ENCODE measurements around the gene TNRC6C.
A peak's percentile ranks its signal among the peaks of the same experiment; 100 is the strongest.

Gene TNRC6C

GRCh38 chr17:78132767-78133178 lies 174.3 kb downstream of the TNRC6C start:
- no peak for ATAC-seq
- TF ChIP-seq ARNTL (CRISPR knock-in tag; IDR thresholded peaks at IDR 0.05; ENCODE audit: borderline replicate concordance, low read depth) (no peak), RARB (CRISPR knock-in tag; IDR thresholded peaks at IDR 0.05) (no peak), BACH2 (CRISPR knock-in tag; IDR thresholded peaks at IDR 0.05; ENCODE audit: borderline replicate concordance) (no peak), ZFP30 (CRISPR knock-in tag; IDR thresholded peaks at IDR 0.05) (no peak)
- TF ChIP-seq, protein P1, sequence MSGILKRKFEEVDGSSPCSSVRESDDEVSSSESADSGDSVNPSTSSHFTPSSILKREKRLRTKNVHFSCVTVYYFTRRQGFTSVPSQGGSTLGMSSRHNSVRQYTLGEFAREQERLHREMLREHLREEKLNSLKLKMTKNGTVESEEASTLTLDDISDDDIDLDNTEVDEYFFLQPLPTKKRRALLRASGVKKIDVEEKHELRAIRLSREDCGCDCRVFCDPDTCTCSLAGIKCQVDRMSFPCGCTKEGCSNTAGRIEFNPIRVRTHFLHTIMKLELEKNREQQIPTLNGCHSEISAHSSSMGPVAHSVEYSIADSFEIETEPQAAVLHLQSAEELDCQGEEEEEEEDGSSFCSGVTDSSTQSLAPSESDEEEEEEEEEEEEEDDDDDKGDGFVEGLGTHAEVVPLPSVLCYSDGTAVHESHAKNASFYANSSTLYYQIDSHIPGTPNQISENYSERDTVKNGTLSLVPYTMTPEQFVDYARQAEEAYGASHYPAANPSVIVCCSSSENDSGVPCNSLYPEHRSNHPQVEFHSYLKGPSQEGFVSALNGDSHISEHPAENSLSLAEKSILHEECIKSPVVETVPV (CRISPR knock-in tag; IDR thresholded peaks at IDR 0.05): no peak

- no peak for TF ChIP-seq GLIS3 (CRISPR knock-in tag; IDR thresholded peaks at IDR 0.05)
- TF ChIP-seq ZNF565 (CRISPR knock-in tag; conservative IDR thresholded peaks at IDR 0.05; ENCODE audit: low read depth): no peak
- TF ChIP-seq, protein P1 (CRISPR knock-in tag; IDR thresholded peaks at IDR 0.05): no peak
- no peak for TF ChIP-seq ZNF8 (CRISPR knock-in tag; IDR thresholded peaks at IDR 0.05)
- TF ChIP-seq ZC3H10 (CRISPR knock-in tag; IDR thresholded peaks at IDR 0.05): no peak
- no peak for TF ChIP-seq ZFP3 (CRISPR knock-in tag; IDR thresholded peaks at IDR 0.05)
- TF ChIP-seq TSHZ2 (CRISPR knock-in tag; IDR thresholded peaks at IDR 0.05): no peak
- TF ChIP-seq BACH2 (CRISPR knock-in tag; IDR thresholded peaks at IDR 0.05; ENCODE audit: borderline replicate concordance): no peak
- TF ChIP-seq PPARA (CRISPR knock-in tag; IDR thresholded peaks at IDR 0.05; ENCODE audit: borderline replicate concordance): no peak
- no peak for TF ChIP-seq OSR1 (CRISPR knock-in tag; IDR thresholded peaks at IDR 0.05)
- no peak for TF ChIP-seq ZFP30 (CRISPR knock-in tag; IDR thresholded peaks at IDR 0.05)
- TF ChIP-seq ESRRG (CRISPR knock-in tag; IDR thresholded peaks at IDR 0.05): no peak
- TF ChIP-seq SNAI2 (CRISPR knock-in tag; IDR thresholded peaks at IDR 0.05): no peak
- no peak for TF ChIP-seq ARNTL (CRISPR knock-in tag; IDR thresholded peaks at IDR 0.05; ENCODE audit: borderline replicate concordance, low read depth)
- no peak for TF ChIP-seq TCF4 (CRISPR knock-in tag; IDR thresholded peaks at IDR 0.05; ENCODE audit: borderline replicate concordance)
- no peak for TF ChIP-seq CSDC2 (CRISPR knock-in tag; IDR thresholded peaks at IDR 0.05)
- no peak for TF ChIP-seq CREB5 (CRISPR knock-in tag; IDR thresholded peaks at IDR 0.05; ENCODE audit: low read depth)
- no peak for TF ChIP-seq ISL1 (CRISPR knock-in tag; IDR thresholded peaks at IDR 0.05)
- ATAC-seq: no peak
These were observed 174.9 kb downstream of the TNRC6C start for GRCh38 chr17:78133179-78133951.

GRCh38 chr17:78133971-78134898 lies 175.7 kb downstream of the TNRC6C start:
- peak; percentile 67 for ATAC-seq
- no peak for TF ChIP-seq GLIS3 (CRISPR knock-in tag; IDR thresholded peaks at IDR 0.05)
- no peak for TF ChIP-seq TCF4 (CRISPR knock-in tag; IDR thresholded peaks at IDR 0.05; ENCODE audit: borderline replicate concordance)
- no peak for TF ChIP-seq CREB5 (CRISPR knock-in tag; IDR thresholded peaks at IDR 0.05; ENCODE audit: low read depth)
- TF ChIP-seq ZNF70 (CRISPR knock-in tag; IDR thresholded peaks at IDR 0.05): no peak
- no peak for TF ChIP-seq RARB (CRISPR knock-in tag; IDR thresholded peaks at IDR 0.05)
- no peak for TF ChIP-seq ARNTL (CRISPR knock-in tag; IDR thresholded peaks at IDR 0.05; ENCODE audit: borderline replicate concordance, low read depth)
- TF ChIP-seq ISL1 (CRISPR knock-in tag; IDR thresholded peaks at IDR 0.05): no peak
- TF ChIP-seq ZNF565 (CRISPR knock-in tag; conservative IDR thresholded peaks at IDR 0.05; ENCODE audit: low read depth): no peak

Measured in SK-N-SH treated with all-trans-retinoic acid at 6 μM for 48 hours (cell line).